NCI-H1694 (cell line): ENCODE measurements around the gene NBPF3.
"Not testable (repeated sequence)": the region's sequence is repeated elsewhere in the genome, so short reads cannot be mapped to it uniquely, and the experiment has no call there.

Experiments
- DNase-seq: peaks from one replicate; lab custom pipeline; 2025; lab: John Stamatoyannopoulos, UW

NBPF3 gene

DNA sequence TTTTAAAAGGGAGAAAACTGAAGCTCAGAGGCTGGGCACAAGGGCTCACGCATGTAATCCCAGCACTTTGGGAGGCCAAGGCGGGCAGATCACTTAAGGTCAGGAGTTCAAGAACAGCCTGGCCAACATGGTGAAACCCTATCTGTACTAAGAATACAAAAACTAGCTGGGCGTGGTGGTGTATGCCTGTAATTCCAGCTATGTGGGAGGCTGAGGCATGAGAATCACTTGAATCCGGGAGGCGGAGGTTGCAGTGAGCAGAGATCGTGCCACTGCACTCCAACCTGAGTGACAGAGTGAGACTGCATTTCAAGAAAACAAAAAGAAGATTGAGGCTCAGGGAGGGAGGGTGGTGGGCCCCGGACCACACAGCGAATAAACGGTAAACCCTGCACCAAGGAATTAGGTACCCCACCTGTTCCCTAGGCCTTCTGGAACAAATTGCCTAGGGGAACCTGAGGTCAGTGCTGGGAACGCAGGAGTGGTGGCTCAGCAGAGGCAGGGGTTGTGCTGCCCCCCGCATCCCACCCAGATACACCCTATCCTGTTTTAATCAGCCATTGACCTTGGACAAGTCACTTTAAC is 79.6 kb downstream of the NBPF3 start:
- not testable (repeated sequence) for DNase-seq

GRCh38 chr1:21520899-21521716 is 81.2 kb downstream of the NBPF3 start:
- DNase-seq: no peak

DNA sequence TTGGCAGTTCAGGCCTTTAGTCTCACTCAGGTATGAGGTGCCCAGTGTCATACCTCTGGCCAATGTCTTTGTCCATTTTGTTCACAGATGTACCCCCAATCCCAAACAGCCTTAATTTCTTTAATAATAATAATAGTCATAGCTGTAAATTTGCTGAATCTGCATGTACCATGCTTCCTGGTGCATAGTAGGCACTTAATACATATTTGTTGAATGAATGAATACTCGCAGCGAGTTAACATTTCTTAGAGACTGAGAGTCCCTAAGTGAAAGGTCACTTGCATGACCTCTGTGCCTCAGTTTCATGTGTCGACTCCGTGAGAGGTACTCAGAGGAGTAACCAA is 81.8 kb downstream of the NBPF3 start:
- no peak for DNase-seq

GRCh38 chr1:21522525-21523038 is 82.6 kb downstream of the NBPF3 start:
- DNase-seq: no peak

DNA sequence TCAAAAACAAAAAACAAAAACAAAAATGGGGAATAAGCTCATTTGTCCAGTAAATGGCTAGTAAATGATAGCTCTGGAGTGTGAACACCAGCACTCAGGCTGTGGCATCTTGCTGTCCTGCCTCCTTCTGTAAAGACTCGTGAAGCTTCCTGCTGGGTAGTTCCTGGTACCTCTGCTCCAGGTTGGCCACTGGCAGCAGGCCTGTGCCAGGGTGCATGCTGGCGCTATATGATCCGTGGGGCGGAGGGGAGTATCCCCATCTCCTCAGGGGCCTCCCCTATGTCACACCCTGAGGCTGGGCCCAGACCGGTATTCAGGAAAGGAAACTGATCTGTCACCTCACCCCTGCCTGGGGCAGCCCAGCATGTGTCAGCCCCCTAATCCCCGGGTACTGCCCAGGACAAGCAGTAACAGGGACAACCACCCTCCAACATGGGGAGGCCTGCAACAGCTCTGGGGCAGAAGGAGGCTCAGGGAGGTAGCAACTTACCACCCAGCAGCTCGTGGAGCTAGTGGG is 83.4 kb downstream of the NBPF3 start:
- DNase-seq: no peak

- DNase-seq: no peak
Measured at GRCh38 chr1:21524220-21524619, 84.3 kb downstream of the NBPF3 start.

DNA sequence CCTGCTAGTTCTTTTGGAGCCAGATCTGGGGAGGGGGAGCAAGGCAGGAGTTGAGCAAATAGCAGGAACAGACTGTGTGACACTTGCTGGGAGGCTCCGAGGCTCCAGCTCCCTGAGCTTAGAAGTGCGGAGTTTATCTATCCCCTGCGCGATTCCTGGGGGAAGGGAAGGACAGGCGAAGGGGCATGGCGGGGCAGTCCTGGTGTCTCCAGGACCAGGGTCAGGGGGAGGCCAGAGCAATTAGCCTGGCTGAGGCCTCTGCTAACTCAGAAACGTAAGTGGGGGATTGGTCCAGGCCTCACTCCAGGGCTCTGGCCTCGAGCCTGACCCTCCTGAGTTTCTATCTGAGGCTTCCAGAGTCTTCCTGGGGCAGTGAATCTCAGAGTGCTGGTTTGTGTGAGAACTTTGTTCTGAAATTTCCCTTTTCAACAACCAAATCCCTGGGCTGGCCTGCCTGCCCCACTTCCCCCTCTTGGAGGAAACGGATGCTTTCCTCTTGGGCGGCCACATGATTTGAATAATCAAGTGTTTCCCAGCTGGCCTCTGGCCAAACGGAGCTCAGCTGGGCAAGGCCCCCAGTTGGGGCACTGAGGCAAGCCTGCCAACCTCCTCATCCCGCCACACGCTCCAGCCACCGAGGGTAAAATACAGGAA is 84.9 kb downstream of the NBPF3 start:
- DNase-seq: no peak

- DNase-seq: no peak
Measured at GRCh38 chr1:21525340-21525717, 85.4 kb downstream of the NBPF3 start.

DNA sequence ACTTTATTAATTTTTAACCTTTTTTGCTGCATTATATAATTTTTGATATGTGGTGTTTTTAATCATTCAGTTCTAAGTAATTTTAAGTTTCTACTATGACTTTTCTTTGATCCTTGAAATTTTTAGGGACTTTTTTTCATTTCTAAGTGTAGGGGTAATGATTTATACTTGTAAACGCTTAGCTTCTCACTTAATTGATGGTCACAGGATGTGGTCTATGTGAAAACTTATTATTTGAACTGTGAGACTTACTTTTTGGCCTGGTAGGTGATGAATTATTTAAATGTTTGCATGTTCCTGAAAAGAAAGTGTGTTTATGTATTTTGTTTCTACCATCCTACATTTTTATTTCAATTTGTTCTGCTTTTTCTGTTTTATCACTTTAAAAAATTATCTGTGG is 86.5 kb downstream of the NBPF3 start:
- DNase-seq: no peak

GRCh38 chr1:21530368-21531016 is 90.6 kb downstream of the NBPF3 start:
- no peak for DNase-seq

DNA sequence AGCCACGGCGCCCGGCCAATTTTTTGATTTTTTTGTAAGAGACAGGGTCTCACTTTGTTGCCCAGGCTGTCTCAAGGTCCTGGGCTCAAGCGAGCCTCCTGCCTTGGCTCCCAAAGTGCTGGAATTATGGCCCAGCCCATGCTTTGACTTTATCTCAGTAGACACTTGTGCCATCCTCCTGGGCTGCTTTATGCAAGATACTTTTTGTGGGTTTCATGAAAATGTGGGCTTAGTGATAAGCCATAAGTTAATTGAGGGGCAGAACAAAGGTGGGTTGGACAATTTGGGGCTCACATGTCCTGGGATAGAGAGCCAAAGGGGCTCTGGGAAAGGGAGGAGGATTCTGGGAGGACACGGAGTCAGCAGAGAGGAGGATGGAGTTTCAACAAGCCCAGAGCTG is 91.3 kb downstream of the NBPF3 start:
- DNase-seq: no peak

DNA sequence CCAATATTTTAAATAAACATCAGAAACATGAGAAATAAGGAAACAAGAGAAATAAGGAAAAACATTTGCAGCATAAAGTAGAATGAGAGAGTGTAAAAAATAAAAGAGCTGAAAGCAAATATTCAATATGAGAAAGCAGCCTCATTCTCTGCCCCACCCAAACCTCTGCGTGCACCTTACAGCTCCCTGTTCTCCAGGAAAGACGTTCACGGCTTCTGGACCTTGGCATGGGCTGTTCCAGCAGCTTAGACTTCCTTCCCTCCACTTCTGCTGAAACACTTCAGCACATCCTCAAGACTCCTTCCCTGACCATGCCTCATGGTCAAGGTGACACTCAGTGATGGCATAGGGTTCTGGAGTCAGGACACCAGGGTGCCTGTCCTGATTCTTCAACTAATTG is 92.6 kb downstream of the NBPF3 start:
- DNase-seq: no peak

GRCh38 chr1:21532992-21533534 is 93.1 kb downstream of the NBPF3 start:
- no peak for DNase-seq

- DNase-seq: no peak
Measured at GRCh38 chr1:21534146-21534545, 94.2 kb downstream of the NBPF3 start.
